Measurements from ENCODE around the gene PCDH17. TPM values are rescaled to one million over a fixed set of nuclear protein-coding genes. Genes with fewer than 3 reads are reported as not detected.

Gene PCDH17
- total and polyA plus RNA-seq, 3 donors from 2014 or later = 21.3 to 27.9 (median 27.2) TPM

DNA sequence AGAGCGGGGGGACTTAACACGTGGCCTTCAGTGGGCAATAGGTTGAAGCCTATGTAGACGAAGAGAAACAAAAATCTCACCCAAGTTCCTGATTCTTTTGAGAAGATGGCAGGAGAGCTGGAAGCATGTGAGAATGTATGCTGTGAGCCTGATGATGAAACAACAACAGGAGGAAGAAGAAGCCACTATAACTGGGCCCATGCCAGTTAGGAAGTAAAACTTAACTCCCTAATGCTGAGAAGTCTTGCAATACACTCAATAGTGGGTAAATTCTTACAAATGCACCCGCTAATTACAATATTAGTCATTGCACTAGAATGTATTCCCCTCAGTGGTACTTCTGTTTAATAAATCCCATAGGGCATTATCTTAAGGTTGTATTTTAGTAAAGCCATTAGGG is 9.1 kb downstream of the PCDH17 start:
- no peak for DNase-seq
- 88% methylated on average over 4 of the region's 4 CpGs for WGBS, 2 donors
- Histone ChIP-seq H3K36me3 (ENCODE audit: low read depth, missing control alignments) (no peaks in the 10 kb centered on the region), H3K9me3 (no peaks in the 10 kb centered on the region), H3K27me3 (no peaks in the 10 kb centered on the region), H3K4me1 (no peaks in the 10 kb centered on the region), H3K4me3 (no peak overlapping the region), H3K27ac (no peak overlapping the region)
- no peak for TF ChIP-seq POLR2A (IDR thresholded peaks at IDR 0.05)
- TF ChIP-seq, protein P1, sequence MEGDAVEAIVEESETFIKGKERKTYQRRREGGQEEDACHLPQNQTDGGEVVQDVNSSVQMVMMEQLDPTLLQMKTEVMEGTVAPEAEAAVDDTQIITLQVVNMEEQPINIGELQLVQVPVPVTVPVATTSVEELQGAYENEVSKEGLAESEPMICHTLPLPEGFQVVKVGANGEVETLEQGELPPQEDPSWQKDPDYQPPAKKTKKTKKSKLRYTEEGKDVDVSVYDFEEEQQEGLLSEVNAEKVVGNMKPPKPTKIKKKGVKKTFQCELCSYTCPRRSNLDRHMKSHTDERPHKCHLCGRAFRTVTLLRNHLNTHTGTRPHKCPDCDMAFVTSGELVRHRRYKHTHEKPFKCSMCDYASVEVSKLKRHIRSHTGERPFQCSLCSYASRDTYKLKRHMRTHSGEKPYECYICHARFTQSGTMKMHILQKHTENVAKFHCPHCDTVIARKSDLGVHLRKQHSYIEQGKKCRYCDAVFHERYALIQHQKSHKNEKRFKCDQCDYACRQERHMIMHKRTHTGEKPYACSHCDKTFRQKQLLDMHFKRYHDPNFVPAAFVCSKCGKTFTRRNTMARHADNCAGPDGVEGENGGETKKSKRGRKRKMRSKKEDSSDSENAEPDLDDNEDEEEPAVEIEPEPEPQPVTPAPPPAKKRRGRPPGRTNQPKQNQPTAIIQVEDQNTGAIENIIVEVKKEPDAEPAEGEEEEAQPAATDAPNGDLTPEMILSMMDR (IDR thresholded peaks at IDR 0.05) = no peak
- intact Hi-C loops (cut with DNase I; ENCODE audit: low total_unique reads) = no loop called here

DNA sequence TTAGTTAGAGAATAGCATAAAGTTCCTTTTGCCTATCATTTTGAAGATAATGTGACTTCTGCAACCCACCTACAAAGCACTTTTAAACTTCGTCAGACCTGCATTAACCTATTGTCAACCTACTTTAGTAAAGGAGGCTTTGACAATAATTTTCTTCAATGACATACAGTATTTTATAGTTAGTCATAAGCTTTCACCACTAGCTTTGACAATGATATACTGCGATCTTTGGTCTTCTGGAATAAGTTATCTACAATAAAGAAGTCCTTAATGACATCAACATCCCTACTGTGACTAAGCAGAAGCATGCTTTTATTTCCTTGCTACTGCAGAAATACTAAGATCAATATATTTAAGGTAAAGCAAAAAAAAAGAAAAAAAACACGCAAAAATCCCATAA is 9.5 kb downstream of the PCDH17 start:
- 62 to 63% methylated on average over 3 of the region's 3 CpGs for WGBS, 2 donors
- intact Hi-C loops (cut with DNase I; ENCODE audit: low total_unique reads) = no loop called here

DNA sequence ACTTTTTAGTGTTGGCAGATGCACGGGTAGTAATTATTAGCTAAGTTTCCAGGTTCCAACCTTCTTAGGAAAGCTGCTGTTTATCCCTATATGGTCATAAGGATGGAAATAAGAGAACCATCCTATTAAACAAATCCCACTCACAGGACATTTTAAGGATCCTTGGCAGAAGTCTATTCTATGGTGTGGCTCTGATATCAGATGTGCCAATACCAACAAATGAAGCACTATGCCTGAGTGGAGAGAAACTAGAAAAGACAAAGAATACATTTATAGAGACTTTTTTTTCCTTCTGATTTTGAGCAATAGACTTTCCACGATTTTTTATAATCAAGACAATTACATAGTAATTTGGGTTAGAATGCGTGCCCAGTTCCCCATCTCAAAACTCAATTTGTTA is 12.6 kb downstream of the PCDH17 start:
- Histone ChIP-seq H3K27me3 (no peaks in the 10 kb centered on the region), H3K36me3 (ENCODE audit: low read depth, missing control alignments) (no peaks in the 10 kb centered on the region), H3K27ac (no peak overlapping the region), H3K4me1 (no peaks in the 10 kb centered on the region), H3K9me3 (no peaks in the 10 kb centered on the region), H3K4me3 (no peak overlapping the region)
- intact Hi-C loops (cut with DNase I; ENCODE audit: low total_unique reads) = no loop called here
- TF ChIP-seq, protein P1 (IDR thresholded peaks at IDR 0.05) = no peak
- TF ChIP-seq POLR2A (IDR thresholded peaks at IDR 0.05) = no peak
- 60 to 64% methylated on average over 3 of the region's 3 CpGs for WGBS, 2 donors
- DNase-seq = no peak

More for the DNA sequence above, 9.5 kb downstream of the PCDH17 start:
- no peaks in the 10 kb centered on the region for H3K9me3 ChIP-seq
- H3K36me3 ChIP-seq (ENCODE audit: low read depth, missing control alignments) = no peaks in the 10 kb centered on the region
- no peak for DNase-seq
- no peak overlapping the region for H3K27ac ChIP-seq
- no peak overlapping the region for H3K4me3 ChIP-seq
- no peaks in the 10 kb centered on the region for H3K27me3 ChIP-seq
- no peaks in the 10 kb centered on the region for H3K4me1 ChIP-seq
- no peak for TF ChIP-seq POLR2A (IDR thresholded peaks at IDR 0.05)
- TF ChIP-seq, protein P1 (IDR thresholded peaks at IDR 0.05) = no peak

DNA sequence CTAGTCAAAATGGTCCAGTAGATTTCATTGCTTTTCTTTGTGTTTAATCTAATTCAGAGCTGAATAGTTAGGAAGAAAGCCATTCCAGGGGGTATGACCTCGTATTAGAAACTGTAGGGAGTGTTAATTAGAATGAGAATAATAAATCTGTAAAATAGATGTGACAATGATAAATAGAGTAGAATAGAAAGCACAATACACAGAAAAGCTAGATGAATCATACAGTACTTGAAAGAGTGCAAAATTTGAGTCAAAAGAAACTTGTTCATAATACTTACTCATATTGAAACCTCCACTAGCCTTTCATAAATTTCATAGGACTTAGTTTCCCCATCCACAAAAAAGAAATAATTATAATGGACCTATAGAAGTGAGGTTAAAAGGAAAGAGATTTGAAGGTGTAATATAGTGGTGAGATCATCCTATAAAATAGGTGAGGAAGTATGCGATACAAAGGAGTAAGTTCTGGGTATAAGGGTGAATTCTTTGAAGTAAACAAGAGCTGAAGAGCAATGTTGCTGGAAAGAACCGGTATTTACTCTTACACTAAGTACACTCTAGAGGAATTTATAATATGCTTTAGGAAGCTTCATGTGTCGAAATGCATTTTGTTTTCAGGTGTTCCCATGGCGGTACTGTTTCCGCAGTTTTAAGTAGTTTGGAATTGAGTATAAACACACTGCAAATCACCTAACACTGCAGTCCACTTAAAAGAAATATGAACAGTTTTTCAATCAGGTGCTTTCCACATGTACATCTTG is 21.9 kb downstream of the PCDH17 start:
- no peaks in the 10 kb centered on the region for H3K27me3 ChIP-seq
- no peaks in the 10 kb centered on the region for H3K36me3 ChIP-seq (ENCODE audit: low read depth, missing control alignments)
- intact Hi-C loops (cut with DNase I; ENCODE audit: low total_unique reads) = no loop called here
- TF ChIP-seq, protein P1 (IDR thresholded peaks at IDR 0.05) = no peak
- TF ChIP-seq POLR2A (IDR thresholded peaks at IDR 0.05) = no peak
- H3K27ac ChIP-seq = no peak overlapping the region
- WGBS, 2 donors = 91 to 93% methylated on average over 6 of the region's 6 CpGs
- H3K4me1 ChIP-seq = no peaks in the 10 kb centered on the region
- no peak for DNase-seq
- no peaks in the 10 kb centered on the region for H3K9me3 ChIP-seq
- H3K4me3 ChIP-seq = no peak overlapping the region

DNA sequence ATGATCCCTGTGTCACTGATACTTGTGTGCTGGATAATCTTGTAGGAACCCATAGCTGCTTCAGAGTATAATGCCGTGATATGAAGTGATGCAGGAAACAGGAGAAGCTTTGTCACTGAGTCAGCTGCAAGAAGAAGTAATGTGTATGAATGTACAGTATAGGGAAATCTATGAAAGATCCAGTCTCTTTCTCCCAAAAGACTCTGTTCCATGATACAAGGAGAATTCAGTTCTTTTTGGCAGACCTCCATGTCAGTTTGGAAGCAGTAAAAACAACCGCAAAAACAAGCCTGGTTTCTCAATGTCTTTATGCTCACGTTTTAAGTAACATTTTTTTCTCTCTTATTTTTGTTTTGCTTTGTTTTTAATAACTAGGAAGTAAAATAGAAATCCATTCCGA is 33.9 kb downstream of the PCDH17 start:
- TF ChIP-seq, protein P1 (IDR thresholded peaks at IDR 0.05) = no peak
- TF ChIP-seq POLR2A (IDR thresholded peaks at IDR 0.05) = no peak
- H3K27ac ChIP-seq = no peak overlapping the region
- no peak for DNase-seq
- H3K36me3 ChIP-seq (ENCODE audit: low read depth, missing control alignments) = no peaks in the 10 kb centered on the region
- no peaks in the 10 kb centered on the region for H3K9me3 ChIP-seq
- H3K27me3 ChIP-seq = no peaks in the 10 kb centered on the region
- H3K4me1 ChIP-seq = no peaks in the 10 kb centered on the region
- WGBS, 2 donors = 33 to 48% methylated on average over 4 of the region's 4 CpGs
- H3K4me3 ChIP-seq = no peak overlapping the region
- intact Hi-C loops (cut with DNase I; ENCODE audit: low total_unique reads) = no loop called here
